LNCaP clone FGC (cell line): Measurements from ENCODE around the gene FBXO7.

Experiments used
- DNase-seq: peaks from one replicate; pipeline ENCODE4 v3.0.0-alpha.2; 2011; ENCODE audit warnings: low read depth
- H3K4me3 ChIP-seq: 2 replicates; pipeline ENCODE4 v1.5.1; 2011; ENCODE audit warnings: mild to moderate bottlenecking, low read depth, low read length, control low read depth
- CTCF ChIP-seq: IDR thresholded peaks from 2 replicates; pipeline ENCODE4 v1.5.1; 2012; ENCODE audit warnings: mild to moderate bottlenecking; ENCODE audit not compliant: control insufficient read depth, insufficient read depth; ENCODE audit errors: extremely low read depth

FBXO7 gene

DNA sequence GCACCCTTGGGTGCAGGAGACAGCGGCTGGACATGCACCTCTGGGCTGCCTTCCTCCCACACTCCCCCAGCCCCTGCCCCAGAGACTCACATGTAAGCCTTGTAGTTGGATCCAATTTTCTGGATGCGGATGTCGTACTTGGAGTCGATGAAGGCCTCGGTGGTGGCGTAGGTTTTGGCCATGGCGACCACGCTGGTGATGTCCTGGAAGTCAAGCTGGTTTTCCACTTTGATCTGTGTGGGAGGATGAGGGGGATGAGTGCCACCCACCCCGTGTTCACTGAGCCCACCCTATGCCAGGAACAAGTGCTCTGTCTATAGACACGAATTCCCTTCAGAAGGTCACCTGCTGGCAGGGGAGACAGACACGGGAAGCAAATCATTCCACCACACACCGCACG, 66.9 kb downstream of the FBXO7 start:
- TF ChIP-seq CTCF, result no peak
- H3K4me3 ChIP-seq, result no peak overlapping the region
- DNase-seq, result no peak

DNA sequence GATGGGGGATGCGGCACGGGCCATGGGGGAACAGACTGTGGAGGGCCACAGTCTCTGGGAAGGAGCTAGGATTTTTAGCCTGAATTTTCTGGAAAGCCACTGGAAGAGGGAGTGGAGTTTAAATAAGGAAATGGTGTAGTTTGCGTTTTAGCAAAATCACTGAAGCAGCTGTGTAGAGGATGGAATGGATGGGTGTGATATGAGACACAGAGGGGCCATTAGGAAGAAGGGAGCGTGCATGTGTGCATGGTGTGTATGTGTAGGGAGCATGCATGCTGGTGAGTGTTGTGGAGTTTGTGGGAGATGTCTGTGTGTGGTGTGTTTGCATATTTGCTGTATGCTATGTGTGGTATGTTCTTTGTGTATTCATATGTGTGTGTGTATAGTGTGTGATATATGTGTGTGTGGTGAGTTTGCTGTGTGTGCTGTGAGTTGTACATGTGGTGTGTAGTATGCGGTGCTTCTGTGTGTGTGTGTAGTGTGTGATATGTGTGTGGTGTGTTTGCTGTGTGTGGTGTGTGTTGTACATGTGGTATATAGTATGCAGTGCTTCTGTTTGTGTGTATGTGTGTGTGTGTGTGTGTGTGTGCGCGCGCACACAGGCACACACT, 67.6 kb downstream of the FBXO7 start:
- no peak overlapping the region for H3K4me3 ChIP-seq
- no peak for DNase-seq
- no peak for TF ChIP-seq CTCF

GRCh38 chr22:32542677-32543357, 68.2 kb downstream of the FBXO7 start:
- H3K4me3 ChIP-seq, result no peak overlapping the region
- no peak for TF ChIP-seq CTCF

DNA sequence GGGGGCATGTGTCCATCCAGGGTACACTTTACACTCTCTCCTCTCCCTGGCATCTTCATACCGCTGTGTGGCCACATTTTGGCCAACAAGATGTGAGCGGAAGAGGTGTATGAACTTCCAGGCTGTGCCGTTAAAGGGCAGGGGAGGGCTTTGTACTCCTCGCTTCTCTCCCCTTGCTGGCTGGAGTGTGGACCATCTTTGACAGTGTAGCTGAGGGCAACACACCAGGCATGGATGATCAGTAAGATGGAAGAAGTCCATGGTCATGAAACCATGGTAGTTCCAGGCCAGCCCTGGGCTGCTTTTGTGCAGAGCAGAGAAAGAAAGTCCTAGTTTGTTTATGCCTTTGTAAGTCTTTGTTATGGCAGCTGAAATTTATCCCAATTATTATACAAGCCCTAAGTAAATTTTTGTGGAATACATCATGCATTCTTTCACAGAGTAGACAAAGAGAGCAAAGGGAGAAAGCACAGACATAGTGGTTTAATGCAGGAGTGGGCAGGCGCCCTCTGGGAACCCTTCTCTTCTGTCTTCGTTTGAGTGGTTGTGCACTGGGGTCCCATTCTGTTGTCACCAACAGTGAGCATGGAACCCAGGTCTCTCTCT, 70.4 kb downstream of the FBXO7 start:
- TF ChIP-seq CTCF, result no peak
- DNase-seq, result no peak
- no peak overlapping the region for H3K4me3 ChIP-seq

More at GRCh38 chr22:32542677-32543357, 68.2 kb downstream of the FBXO7 start:
- no peak for DNase-seq

DNA sequence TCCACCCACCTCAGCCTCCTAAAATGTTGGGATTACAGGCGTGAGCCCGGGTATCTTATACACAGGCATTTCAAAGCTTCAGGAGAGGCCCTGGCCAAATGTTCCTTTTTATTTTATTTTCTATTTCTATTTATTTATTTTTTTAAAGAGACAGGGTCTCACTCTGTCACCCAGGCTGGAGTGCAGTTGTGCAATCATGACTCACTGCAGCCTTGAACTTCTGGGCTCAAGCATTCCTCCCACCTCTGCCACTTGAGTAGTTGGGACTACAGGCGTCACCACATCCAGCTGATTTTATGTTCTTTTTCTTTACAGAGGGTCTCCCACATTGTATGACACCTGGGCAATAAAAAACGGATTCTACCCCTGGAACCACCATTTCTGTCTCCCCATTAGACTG, 71.2 kb downstream of the FBXO7 start:
- no peak overlapping the region for H3K4me3 ChIP-seq
- no peak for TF ChIP-seq CTCF
- DNase-seq, result no peak

GRCh38 chr22:32546496-32546895, 71.9 kb downstream of the FBXO7 start:
- no peak overlapping the region for H3K4me3 ChIP-seq
- no peak for DNase-seq
- no peak for TF ChIP-seq CTCF
